ENCODE measurements around the gene PLCB1.
A peak's percentile ranks its signal among the peaks of the same experiment; 100 is the strongest.

PLCB1 gene

GRCh38 chr20:8764344-8764962 lies 632.4 kb downstream of the PLCB1 start:
- peak; percentile 79 for DNase-seq

- DNase-seq: no peak
Observed at GRCh38 chr20:8766868-8767390, 634.9 kb downstream of the PLCB1 start.

GRCh38 chr20:8774412-8774811 lies 642.3 kb downstream of the PLCB1 start:
- no peak for DNase-seq

GRCh38 chr20:8777911-8778310 lies 645.8 kb downstream of the PLCB1 start:
- DNase-seq: peak; percentile 66

GRCh38 chr20:8778387-8778786 lies 646.3 kb downstream of the PLCB1 start:
- no peak for DNase-seq

GRCh38 chr20:8780915-8781314 lies 648.8 kb downstream of the PLCB1 start:
- DNase-seq: no peak

- peak; percentile 91 for DNase-seq
Observed at GRCh38 chr20:8782804-8783203, 650.7 kb downstream of the PLCB1 start.

GRCh38 chr20:8783734-8784133 lies 651.7 kb downstream of the PLCB1 start:
- no peak for DNase-seq

- no peak for DNase-seq
Observed at GRCh38 chr20:8786383-8786782, 654.3 kb downstream of the PLCB1 start.

GRCh38 chr20:8787090-8787489 lies 655.0 kb downstream of the PLCB1 start:
- no peak for DNase-seq

GRCh38 chr20:8788275-8788674 lies 656.2 kb downstream of the PLCB1 start:
- DNase-seq: no peak

GRCh38 chr20:8788831-8789230 lies 656.8 kb downstream of the PLCB1 start:
- DNase-seq: no peak

- peak; percentile 54 for DNase-seq
Observed at GRCh38 chr20:8790442-8791074, 658.5 kb downstream of the PLCB1 start.

- no peak for DNase-seq
Observed at GRCh38 chr20:8795404-8795803, 663.3 kb downstream of the PLCB1 start.

- DNase-seq: peak; percentile 68
Observed at GRCh38 chr20:8796088-8796660, 664.1 kb downstream of the PLCB1 start.

GRCh38 chr20:8798505-8798904 lies 666.4 kb downstream of the PLCB1 start:
- peak; percentile 75 for DNase-seq

GRCh38 chr20:8800089-8800488 lies 668.0 kb downstream of the PLCB1 start:
- no peak for DNase-seq

- DNase-seq: no peak
Observed at GRCh38 chr20:8801686-8802085, 669.6 kb downstream of the PLCB1 start.

GRCh38 chr20:8803065-8803464 lies 671.0 kb downstream of the PLCB1 start:
- DNase-seq: peak; percentile 34

GRCh38 chr20:8803941-8804340 lies 671.9 kb downstream of the PLCB1 start:
- DNase-seq: no peak

- no peak for DNase-seq
Observed at GRCh38 chr20:8805737-8806442, 673.8 kb downstream of the PLCB1 start.

- no peak for DNase-seq
Observed at GRCh38 chr20:8807480-8808201, 675.6 kb downstream of the PLCB1 start.

- DNase-seq: no peak
Observed at GRCh38 chr20:8808202-8808535, 676.1 kb downstream of the PLCB1 start.

Data from fibroblast of upper back skin (primary cell).